ENCODE measurements around the gene TMEM82. TPM values are rescaled to one million over a fixed set of nuclear protein-coding genes. Genes with fewer than 3 reads are reported as not detected.

TMEM82 gene
- total RNA-seq, 1 donor from 2014 or later: not detected

DNA sequence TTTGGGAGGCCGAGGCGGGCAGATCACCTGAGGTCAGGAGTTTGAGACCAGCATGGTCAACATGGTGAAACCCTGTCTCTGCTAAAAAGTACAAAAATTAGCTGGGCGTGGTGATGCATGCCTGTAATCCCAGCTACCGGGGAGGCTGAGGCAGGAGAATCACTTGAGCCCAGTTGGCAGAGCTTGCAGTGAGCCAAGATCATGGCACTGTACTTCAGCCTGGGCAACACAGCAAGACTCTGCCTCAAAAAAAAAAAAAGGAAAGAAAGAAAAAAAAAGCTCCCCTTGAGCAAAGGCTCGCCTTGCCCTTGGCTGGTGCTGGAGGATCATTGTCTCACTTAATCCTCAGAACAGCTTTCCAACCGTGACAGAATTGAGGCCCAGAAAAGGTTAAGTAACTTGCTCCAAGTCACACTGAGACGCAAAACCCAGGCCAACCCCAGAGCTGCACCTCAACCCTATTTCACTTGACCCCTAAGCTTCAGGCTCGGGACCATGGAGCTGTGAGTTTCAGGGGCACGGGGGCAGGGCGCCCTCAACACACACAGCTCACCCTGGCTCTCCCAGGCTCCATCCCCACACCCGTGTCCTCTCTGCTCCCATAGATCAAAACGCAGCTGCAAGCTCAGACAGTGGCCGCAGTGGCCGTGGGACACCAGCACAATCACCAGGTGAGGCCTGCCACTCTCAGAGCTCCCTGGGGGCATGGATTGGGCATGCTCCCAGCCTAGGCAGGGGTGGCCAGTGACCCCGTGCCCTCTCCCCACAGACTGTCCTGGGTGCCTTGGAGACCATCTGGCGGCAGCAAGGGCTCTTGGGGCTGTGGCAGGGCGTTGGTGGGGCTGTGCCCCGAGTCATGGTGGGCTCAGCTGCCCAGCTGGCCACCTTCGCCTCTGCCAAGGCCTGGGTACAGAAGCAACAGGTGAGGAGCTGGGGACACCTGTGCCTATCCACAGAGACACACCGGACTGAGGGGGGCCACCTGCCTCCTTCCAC, 4.7 kb upstream of the TMEM82 start:
- no peaks in the 10 kb centered on the region for H3K36me3 ChIP-seq (ENCODE audit: control insufficient read depth, insufficient read depth, low read length)
- no peak overlapping the region for H3K4me3 ChIP-seq (ENCODE audit: low read depth, low read length)
- H3K27me3 ChIP-seq (ENCODE audit: control insufficient read depth, insufficient read depth, low read length): no peaks in the 10 kb centered on the region
- TF ChIP-seq, protein P1, sequence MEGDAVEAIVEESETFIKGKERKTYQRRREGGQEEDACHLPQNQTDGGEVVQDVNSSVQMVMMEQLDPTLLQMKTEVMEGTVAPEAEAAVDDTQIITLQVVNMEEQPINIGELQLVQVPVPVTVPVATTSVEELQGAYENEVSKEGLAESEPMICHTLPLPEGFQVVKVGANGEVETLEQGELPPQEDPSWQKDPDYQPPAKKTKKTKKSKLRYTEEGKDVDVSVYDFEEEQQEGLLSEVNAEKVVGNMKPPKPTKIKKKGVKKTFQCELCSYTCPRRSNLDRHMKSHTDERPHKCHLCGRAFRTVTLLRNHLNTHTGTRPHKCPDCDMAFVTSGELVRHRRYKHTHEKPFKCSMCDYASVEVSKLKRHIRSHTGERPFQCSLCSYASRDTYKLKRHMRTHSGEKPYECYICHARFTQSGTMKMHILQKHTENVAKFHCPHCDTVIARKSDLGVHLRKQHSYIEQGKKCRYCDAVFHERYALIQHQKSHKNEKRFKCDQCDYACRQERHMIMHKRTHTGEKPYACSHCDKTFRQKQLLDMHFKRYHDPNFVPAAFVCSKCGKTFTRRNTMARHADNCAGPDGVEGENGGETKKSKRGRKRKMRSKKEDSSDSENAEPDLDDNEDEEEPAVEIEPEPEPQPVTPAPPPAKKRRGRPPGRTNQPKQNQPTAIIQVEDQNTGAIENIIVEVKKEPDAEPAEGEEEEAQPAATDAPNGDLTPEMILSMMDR (IDR thresholded peaks at IDR 0.05; ENCODE audit: insufficient read depth, low read length, poor library complexity, severe bottlenecking): no peak
- no peak for DNase-seq (ENCODE audit: low read depth)

GRCh38 chr1:15738416-15739113, 3.7 kb upstream of the TMEM82 start:
- Histone ChIP-seq H3K36me3 (ENCODE audit: control insufficient read depth, insufficient read depth, low read length) (no peaks in the 10 kb centered on the region), H3K4me3 (ENCODE audit: low read depth, low read length) (no peak overlapping the region), H3K27me3 (ENCODE audit: control insufficient read depth, insufficient read depth, low read length) (no peaks in the 10 kb centered on the region)
- no peak for DNase-seq (ENCODE audit: low read depth)
- TF ChIP-seq, protein P1 (IDR thresholded peaks at IDR 0.05; ENCODE audit: insufficient read depth, low read length, poor library complexity, severe bottlenecking): no peak

DNA sequence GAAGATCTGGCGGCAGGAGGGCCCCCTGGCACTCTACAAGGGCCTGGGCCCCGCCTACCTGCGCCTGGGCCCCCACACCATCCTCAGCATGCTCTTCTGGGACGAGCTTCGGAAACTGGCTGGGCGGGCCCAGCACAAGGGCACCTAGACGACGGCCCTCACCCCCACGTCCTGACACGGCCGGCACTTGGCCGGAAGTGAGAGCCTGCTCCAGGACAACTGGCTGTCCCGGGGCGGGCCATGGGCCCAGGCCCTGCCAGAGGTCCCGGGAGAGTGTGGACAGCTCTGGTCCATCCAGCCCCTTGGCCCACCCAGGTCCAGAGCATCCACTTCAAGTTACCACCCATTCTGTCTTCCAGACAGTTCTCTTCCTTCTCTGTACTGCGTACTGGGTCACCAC, 3.0 kb upstream of the TMEM82 start:
- H3K27me3 ChIP-seq (ENCODE audit: control insufficient read depth, insufficient read depth, low read length): no peaks in the 10 kb centered on the region
- DNase-seq (ENCODE audit: low read depth): no peak
- no peak overlapping the region for H3K4me3 ChIP-seq (ENCODE audit: low read depth, low read length)
- TF ChIP-seq, protein P1 (IDR thresholded peaks at IDR 0.05; ENCODE audit: insufficient read depth, low read length, poor library complexity, severe bottlenecking): no peak
- no peaks in the 10 kb centered on the region for H3K36me3 ChIP-seq (ENCODE audit: control insufficient read depth, insufficient read depth, low read length)

- Histone ChIP-seq H3K4me3 (ENCODE audit: low read depth, low read length) (no peak overlapping the region), H3K36me3 (ENCODE audit: control insufficient read depth, insufficient read depth, low read length) (no peaks in the 10 kb centered on the region), H3K27me3 (ENCODE audit: control insufficient read depth, insufficient read depth, low read length) (no peaks in the 10 kb centered on the region)
- TF ChIP-seq, protein P1 (IDR thresholded peaks at IDR 0.05; ENCODE audit: insufficient read depth, low read length, poor library complexity, severe bottlenecking): no peak
- DNase-seq (ENCODE audit: low read depth): no peak
Measured at GRCh38 chr1:15739745-15740144, 2.6 kb upstream of the TMEM82 start.

DNA sequence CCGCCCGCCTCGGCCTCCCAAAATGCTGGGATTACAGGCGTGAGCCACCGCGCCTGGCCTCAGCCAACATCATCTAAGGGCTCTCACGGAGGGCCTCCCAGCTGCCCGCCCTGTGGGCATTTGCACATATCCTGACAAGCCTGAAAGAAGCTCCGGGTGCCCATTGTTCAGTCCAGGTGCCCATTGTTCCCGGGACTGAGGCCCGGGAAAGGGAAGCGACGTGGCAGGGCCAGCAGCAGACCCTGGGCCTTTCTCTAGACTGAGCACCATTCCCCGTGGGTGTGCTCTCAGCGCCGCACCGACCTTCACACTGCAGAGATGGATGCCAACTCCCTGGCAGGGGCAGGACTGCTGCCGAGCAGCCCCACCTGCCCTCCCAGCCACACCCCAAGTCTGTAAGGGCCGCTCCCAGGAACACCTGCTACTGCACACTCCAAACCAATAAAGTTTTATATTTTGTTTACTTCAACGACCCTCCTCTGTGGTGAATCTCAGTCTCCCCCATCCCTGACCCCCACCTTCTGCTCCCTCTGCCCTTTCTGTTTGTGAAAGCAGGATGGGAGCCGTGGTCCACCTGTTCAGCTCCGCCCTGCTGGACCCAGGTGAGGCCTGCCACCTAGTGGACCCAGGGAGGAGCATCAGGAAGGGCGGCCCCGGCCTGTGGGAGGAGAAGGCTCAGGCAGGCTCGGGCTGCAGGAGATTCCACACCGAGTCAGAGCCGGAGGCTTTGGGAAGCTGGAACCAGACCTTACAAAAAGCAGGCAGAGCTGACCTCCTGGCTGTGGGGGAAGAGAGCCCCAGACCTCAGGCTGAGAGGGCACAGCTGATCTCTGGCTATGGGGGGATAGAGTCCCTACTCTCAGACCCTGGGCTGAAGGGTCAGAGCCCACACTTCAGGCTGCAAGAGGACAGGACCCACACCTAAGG, 1.1 kb upstream of the TMEM82 start:
- Histone ChIP-seq H3K4me3 (ENCODE audit: low read depth, low read length) (no peak overlapping the region), H3K27me3 (ENCODE audit: control insufficient read depth, insufficient read depth, low read length) (no peaks in the 10 kb centered on the region), H3K36me3 (ENCODE audit: control insufficient read depth, insufficient read depth, low read length) (no peaks in the 10 kb centered on the region)
- TF ChIP-seq, protein P1 (IDR thresholded peaks at IDR 0.05; ENCODE audit: insufficient read depth, low read length, poor library complexity, severe bottlenecking): peak; percentile 98
- no peak for DNase-seq (ENCODE audit: low read depth)
